GM23338 (cell line): ENCODE data around the gene SDHB.

ENCODE experiments used
- CREB1 ChIP-seq: fragments of 250-450 bp; sonication (Bioruptor Pico); IDR thresholded peaks from 2 replicates; pipeline ENCODE4 v1.5.0; 2020; ENCODE audit warnings: low read depth, mild to moderate bottlenecking, moderate library complexity
- ETS1 ChIP-seq: IDR thresholded peaks from 2 replicates; pipeline ENCODE4 v1.6.1; 2016; ENCODE audit warnings: antibody characterized with exemption
- EZH2phosphoT487 ChIP-seq: fragments of 200-600 bp; sonication (generic); IDR thresholded peaks from one replicate; pipeline ENCODE4 v1.8.1; 2018; ENCODE audit warnings: antibody characterized with exemption; ENCODE audit not compliant: unreplicated experiment
- POLR2AphosphoS5 ChIP-seq: IDR thresholded peaks from 2 replicates; pipeline ENCODE4 v1.6.1; 2016; ENCODE audit warnings: antibody characterized with exemption, low read depth
- TF ChIP-seq, protein P1 (sequence below), 2 experiments: fragments of 200-600 bp in 1 of 2; sonication (generic) in 1 of 2; conservative IDR thresholded peaks; 2 replicates each; pipeline versions ENCODE4 v1.5.1 to v1.6.1; 2016 to 2017; ENCODE audit warnings: antibody characterized with exemption in 2 of 2, low read depth in 2 of 2, mild to moderate bottlenecking in 2 of 2, moderate library complexity in 1 of 2

GRCh38 chr1:16986113-16986512 lies 67.7 kb downstream of the SDHB start:
- TF ChIP-seq, protein P1, sequence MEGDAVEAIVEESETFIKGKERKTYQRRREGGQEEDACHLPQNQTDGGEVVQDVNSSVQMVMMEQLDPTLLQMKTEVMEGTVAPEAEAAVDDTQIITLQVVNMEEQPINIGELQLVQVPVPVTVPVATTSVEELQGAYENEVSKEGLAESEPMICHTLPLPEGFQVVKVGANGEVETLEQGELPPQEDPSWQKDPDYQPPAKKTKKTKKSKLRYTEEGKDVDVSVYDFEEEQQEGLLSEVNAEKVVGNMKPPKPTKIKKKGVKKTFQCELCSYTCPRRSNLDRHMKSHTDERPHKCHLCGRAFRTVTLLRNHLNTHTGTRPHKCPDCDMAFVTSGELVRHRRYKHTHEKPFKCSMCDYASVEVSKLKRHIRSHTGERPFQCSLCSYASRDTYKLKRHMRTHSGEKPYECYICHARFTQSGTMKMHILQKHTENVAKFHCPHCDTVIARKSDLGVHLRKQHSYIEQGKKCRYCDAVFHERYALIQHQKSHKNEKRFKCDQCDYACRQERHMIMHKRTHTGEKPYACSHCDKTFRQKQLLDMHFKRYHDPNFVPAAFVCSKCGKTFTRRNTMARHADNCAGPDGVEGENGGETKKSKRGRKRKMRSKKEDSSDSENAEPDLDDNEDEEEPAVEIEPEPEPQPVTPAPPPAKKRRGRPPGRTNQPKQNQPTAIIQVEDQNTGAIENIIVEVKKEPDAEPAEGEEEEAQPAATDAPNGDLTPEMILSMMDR (conservative IDR thresholded peaks at IDR 0.05; ENCODE audit: low read depth in 2 of 2): no peak
- TF ChIP-seq EZH2phosphoT487: no peak
- TF ChIP-seq CREB1 (CRISPR knock-in tag): no peak
- no peak for TF ChIP-seq POLR2AphosphoS5
- TF ChIP-seq ETS1: no peak
